Epithelial cell of prostate (primary cell): ENCODE measurements around the gene MT1HL1.
"Not testable (repeated sequence)": the region's sequence is repeated elsewhere in the genome, so short reads cannot be mapped to it uniquely, and the experiment has no call there.

Experiments used
- DNase-seq: peaks from one replicate; pipeline ENCODE4 v3.0.0-alpha.2; 2011; ENCODE audit warnings: low read depth, low spot score
- H3K27ac ChIP-seq: fragments of 450-650 bp; 2 replicates; pipeline ENCODE4 v1.5.1; 2017; ENCODE audit warnings: mild to moderate bottlenecking

MT1HL1 gene

DNA sequence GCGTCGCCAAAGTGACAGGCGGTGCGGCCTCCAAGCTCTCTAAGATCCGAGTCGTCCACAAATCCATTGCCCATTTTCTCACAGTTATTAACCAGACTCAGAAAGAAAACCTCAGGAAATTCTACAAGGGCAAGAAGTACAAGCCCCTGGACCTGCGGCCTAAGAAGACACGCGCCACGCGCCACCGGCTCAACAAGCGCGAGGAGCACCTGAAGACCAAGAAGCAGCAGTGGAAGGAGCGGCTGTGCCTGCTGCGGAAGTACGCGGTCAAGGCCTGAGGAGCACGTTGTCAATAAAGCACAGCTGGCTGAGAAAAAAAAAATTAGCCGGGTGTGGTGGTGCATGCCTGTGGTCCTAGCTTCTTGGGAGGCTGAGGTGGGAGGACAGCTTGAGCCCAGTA lies 22.8 kb downstream of the MT1HL1 start:
- not testable (repeated sequence) for DNase-seq, H3K27ac ChIP-seq

DNA sequence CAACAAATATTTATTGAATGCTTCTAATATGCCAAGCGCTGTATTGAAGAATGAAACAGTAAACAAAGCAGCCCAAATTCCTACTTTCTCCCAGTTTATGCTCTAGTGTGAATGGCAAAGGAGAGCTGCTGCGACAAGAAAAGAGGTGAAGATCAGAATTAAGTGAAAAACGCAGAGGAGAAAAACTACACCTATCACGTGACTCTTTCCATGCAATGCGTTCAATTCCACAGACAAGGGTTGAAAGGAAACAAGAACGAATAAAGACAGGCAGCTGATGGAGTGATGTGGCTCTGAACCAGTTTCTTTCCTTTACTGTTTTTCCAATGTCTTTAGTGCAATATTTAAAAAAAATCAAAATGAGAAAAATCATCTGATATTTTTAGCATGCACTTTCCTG lies 23.6 kb downstream of the MT1HL1 start:
- no peak overlapping the region for H3K27ac ChIP-seq
- no peak for DNase-seq

DNA sequence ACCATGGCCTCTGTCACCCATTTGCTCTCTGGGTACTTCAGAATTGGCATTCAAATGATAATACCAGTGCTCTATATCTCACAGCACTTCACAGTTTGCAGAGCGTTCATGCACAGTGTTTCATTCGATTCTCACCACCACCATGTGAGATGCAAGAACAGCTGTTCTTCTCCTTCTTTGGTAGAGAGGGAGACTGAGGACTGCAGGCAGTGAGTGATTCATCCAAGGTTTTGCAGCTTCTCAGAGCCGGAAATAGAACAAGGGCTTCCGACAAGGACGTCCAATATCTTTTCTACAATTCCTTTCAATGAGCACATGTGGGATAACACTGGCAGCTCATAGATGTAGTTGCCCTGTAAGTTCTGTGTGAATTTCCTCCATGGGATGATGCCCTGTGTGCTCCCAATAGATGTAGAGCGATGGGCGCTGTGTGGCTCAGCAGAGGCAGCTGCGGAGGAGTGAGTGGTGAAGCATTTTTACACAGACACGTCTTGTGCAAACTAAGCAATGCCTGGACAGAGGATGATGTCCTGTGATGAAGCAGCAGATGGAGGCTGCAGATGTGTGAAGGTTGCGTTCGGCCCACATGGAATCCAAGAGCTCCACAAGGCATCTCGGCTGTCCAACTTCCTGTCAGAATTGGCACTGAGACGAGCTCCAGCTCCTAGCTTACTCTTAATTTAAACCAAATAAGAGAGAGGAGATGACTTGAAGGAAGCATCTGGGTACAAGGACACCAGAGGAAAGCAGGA lies 24.9 kb downstream of the MT1HL1 start:
- H3K27ac ChIP-seq: no peak overlapping the region
- no peak for DNase-seq

DNA sequence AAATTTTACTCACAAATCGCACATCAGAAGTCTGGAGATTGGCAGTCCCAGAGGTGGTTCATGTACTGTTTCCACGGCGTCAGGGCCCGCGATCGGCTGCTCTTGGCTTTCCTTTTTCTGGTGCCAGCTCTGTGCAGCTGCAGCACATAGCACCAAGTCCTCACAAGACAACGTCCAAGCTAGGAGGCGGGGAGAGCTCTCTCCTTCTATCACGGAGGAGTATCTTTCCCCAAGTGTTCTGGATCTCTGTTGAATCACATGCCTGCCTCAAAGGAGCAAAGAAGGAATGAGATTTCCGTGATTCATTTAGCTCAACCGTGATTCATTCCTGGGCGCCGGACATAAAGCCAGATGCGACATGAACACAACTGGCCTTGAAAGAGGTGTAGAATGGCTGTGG lies 25.5 kb downstream of the MT1HL1 start:
- no peak overlapping the region for H3K27ac ChIP-seq
- DNase-seq: no peak

DNA sequence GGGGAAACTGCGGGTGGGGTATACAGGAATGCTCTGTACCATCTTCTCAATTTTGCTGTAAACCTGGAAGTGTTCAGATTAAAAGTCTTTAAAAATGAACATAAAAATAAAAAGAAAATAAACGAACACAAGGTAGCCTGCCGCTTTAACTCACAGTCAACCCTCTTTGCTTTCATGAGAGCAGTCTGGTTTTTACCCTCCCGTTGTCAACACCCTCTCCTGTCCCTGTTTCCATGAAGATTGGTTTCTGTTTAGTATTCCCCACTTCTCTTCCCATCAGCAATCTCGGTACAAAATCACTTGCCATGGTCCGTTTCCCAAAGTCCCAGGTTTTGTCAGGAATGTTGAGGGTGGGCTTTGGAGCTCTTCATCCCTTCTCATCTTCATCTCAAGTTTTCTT lies 28.8 kb downstream of the MT1HL1 start:
- no peak for DNase-seq

DNA sequence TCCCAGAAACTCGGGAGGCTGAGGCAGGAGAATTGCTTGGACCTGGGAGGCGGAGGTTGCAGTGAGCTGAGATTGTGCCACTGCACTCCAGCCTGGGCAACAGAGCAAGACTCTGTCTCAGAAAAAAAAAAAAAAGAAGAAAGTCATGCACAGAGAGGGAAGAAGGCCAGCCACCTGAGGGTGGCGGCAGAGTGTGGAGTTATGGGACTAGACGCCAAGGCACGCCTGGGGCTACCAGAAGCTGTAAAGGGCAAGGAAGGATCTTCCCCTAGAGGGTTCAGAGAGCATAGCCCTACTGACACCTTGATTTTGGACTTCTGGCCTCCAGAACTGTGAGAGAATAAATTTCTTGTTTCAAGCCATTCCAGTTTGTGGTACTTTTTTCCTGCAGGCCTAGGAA lies 30.2 kb downstream of the MT1HL1 start:
- H3K27ac ChIP-seq: not testable (repeated sequence)

More for the DNA sequence above, 28.8 kb downstream of the MT1HL1 start:
- no peak overlapping the region for H3K27ac ChIP-seq

DNA sequence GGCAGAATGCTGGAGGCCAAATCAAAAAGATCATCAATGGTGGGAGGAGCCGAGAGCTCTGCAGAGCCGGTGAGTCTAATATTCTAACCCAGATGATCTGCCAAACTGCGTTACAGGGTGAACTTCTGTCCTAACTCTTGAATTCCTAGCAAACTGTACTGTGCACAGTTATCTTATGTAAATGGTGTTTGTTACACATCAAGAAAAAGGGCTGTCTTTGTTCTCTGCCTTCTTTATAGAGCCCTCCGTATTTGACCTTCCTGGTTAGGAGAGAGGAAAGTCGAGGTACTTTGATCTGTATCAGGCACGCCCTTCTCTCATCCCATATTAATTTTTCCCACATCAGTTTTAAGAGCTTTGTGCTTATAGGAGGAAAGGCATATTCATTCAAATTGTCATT lies 37.6 kb downstream of the MT1HL1 start:
- no peak overlapping the region for H3K27ac ChIP-seq
- DNase-seq: no peak

More for the DNA sequence above, 30.2 kb downstream of the MT1HL1 start:
- not testable (repeated sequence) for DNase-seq

DNA sequence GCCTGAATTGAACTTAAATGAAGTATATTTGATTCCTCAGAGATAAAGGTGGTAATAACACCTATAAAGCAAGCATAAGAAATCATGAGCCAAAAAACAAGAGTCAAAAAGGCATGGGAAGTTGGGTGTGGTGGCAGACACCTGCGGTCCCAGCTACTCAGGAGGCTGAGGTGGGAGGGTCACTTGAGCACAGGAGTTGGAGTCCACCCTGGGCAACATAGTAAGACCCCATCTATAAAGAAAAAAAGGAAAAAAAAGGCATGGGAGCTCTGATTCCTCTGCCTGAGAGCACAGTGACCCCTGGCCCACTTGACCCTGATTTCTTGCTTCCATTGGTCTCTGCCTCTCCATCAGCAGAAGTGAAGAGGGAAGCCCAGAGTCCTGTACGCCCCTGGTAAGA lies 40.3 kb downstream of the MT1HL1 start:
- no peak overlapping the region for H3K27ac ChIP-seq
- no peak for DNase-seq

DNA sequence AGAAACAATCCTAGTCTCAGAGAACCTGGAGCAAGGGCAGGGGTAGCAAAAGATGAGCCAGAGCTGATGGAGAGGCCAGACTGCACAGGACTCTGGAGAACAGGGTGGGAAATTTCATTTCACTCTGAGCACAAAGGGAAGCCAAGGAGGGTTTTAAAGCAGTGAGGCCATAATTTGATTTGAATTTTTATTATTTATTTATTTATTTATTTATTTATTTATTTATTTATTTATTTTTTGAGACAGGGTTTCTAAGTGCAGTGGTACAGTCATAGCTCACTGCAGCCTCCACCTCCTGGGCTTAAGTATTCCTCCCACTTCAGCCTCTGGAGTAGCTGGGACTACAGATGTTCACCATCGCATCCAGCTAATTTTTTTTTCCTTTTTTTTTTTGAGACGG lies 45.1 kb downstream of the MT1HL1 start:
- H3K27ac ChIP-seq: no peak overlapping the region
- DNase-seq: no peak

DNA sequence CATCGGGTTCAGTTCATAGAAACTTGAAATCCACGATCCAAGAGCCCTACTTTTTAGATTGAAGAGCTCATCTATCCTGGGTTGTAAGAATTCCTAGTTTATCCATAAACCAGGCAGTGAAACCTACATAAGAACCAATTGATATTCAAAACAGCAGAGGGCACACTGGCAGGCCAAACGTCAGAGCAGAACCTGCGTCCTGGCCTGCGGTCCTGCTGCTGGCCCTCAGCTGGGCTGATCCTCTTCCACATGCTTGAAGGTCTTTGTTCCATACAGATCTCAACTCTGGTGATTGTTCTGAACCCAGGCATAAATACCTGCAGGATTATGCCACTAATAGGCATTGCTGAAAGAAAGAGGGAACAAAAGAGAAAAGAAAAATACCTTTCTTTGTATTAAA lies 47.0 kb downstream of the MT1HL1 start:
- no peak overlapping the region for H3K27ac ChIP-seq
- DNase-seq: no peak
